Measurements from ENCODE around the gene PCSK4. TPM values are rescaled to one million over a fixed set of nuclear protein-coding genes. Genes with fewer than 3 reads are reported as not detected.

Gene PCSK4
- total RNA-seq, 1 experiment from 2014 or later = 11.1 TPM

DNA sequence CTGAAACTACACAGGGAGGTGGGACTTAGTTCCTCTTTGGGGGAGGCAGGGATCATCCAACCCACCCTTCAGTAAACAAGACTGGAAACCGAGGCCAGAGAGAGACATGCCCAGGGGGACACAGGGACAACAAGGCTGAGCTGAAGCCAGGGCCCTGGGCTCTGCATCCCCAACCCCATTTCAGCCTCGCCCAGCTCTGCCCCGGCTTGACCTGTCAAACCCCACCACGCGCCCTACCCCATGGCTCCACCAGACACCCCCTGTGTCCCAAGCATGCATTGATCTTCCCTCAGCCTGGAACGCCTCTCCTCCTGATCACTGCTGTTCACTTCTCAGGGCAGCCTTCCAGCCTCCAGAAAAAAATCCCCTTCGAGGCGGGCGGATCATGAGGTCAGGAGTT is 42.2 kb downstream of the PCSK4 start:
- Histone ChIP-seq H4K20me1 (ENCODE audit: insufficient read depth) (no peaks in the 10 kb centered on the region), H3K79me2 (ENCODE audit: insufficient read depth, low read length) (no peaks in the 10 kb centered on the region), H3K9ac (ENCODE audit: low read length) (no peak overlapping the region), H3K4me2 (ENCODE audit: low read length) (no peak overlapping the region), H3K9me2 (ENCODE audit: insufficient read depth) (no peaks in the 10 kb centered on the region), H3K27ac (ENCODE audit: low read depth, low read length) (no peak overlapping the region), H3K36me3 (ENCODE audit: control insufficient read depth in 1 of 2, insufficient read depth in 2 of 2, low read length in 2 of 2) (no peaks in the 10 kb centered on the region), H2AFZ (ENCODE audit: low read depth, low read length, poor library complexity, severe bottlenecking) (no peak overlapping the region), H3K9me3 (ENCODE audit: control insufficient read depth in 1 of 2, insufficient read depth in 1 of 2, low read depth in 1 of 2, low read length in 2 of 2) (no peaks in the 10 kb centered on the region), H3K27me3 (ENCODE audit: insufficient read depth, low read length) (no peaks in the 10 kb centered on the region; the same call in 1 of the 2 replicates), H3K4me3 (replicated peaks in 1 of 2; ENCODE audit: low read depth in 1 of 2, low read length in 2 of 2) (no peak overlapping the region), H3K4me1 (ENCODE audit: control insufficient read depth in 1 of 2, insufficient read depth in 2 of 2, low read length in 2 of 2) (peaks cover 18 to 43% of the 10 kb centered on the region in 2 experiments)
- CTCF ChIA-PET = no interaction called here
- no TSS peak for BruUV-seq (replicated peaks)
- no peak for ATAC-seq
- no peak for DNase-seq (ENCODE audit: low read depth, low spot score)
- POLR2A ChIA-PET = no interaction called here
- RAD21 ChIA-PET (ENCODE audit: low non-redundant PET in 1 of 2, low total read pairs in 2 of 2, uncharacterized antibody in 2 of 2, unreplicated experiment in 2 of 2) = no interaction called here
- intact Hi-C loops (cut with micrococcal nuclease) = no loop called here
- TF ChIP-seq SIN3A (IDR thresholded peaks at IDR 0.05; ENCODE audit: low read depth) = no peak
- no peak for TF ChIP-seq SP1 (IDR thresholded peaks at IDR 0.05; ENCODE audit: low read depth)
- no peak for TF ChIP-seq EGR1 (IDR thresholded peaks at IDR 0.05; ENCODE audit: low read depth)
- no peak for TF ChIP-seq CBX3 (IDR thresholded peaks at IDR 0.05; ENCODE audit: low read depth)
- no peak for TF ChIP-seq JUND (IDR thresholded peaks at IDR 0.05)
- TF ChIP-seq EZH2 (IDR thresholded peaks at IDR 0.05) = no peak
- no peak for TF ChIP-seq ZFX (IDR thresholded peaks at IDR 0.05)
- no peak for TF ChIP-seq ELF1 (IDR thresholded peaks at IDR 0.05; ENCODE audit: borderline replicate concordance, low read depth)
- no peak for TF ChIP-seq POLR2AphosphoS5 (IDR thresholded peaks at IDR 0.05; ENCODE audit: low read depth, low read length)
- TF ChIP-seq, protein P1, sequence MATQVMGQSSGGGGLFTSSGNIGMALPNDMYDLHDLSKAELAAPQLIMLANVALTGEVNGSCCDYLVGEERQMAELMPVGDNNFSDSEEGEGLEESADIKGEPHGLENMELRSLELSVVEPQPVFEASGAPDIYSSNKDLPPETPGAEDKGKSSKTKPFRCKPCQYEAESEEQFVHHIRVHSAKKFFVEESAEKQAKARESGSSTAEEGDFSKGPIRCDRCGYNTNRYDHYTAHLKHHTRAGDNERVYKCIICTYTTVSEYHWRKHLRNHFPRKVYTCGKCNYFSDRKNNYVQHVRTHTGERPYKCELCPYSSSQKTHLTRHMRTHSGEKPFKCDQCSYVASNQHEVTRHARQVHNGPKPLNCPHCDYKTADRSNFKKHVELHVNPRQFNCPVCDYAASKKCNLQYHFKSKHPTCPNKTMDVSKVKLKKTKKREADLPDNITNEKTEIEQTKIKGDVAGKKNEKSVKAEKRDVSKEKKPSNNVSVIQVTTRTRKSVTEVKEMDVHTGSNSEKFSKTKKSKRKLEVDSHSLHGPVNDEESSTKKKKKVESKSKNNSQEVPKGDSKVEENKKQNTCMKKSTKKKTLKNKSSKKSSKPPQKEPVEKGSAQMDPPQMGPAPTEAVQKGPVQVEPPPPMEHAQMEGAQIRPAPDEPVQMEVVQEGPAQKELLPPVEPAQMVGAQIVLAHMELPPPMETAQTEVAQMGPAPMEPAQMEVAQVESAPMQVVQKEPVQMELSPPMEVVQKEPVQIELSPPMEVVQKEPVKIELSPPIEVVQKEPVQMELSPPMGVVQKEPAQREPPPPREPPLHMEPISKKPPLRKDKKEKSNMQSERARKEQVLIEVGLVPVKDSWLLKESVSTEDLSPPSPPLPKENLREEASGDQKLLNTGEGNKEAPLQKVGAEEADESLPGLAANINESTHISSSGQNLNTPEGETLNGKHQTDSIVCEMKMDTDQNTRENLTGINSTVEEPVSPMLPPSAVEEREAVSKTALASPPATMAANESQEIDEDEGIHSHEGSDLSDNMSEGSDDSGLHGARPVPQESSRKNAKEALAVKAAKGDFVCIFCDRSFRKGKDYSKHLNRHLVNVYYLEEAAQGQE (IDR thresholded peaks at IDR 0.05; ENCODE audit: low read depth) = no peak
- no peak for TF ChIP-seq RAD21 (IDR thresholded peaks at IDR 0.05; ENCODE audit: low read depth)
- TF ChIP-seq SRF (IDR thresholded peaks at IDR 0.05; ENCODE audit: low read depth) = no peak
- TF ChIP-seq, protein P2, sequence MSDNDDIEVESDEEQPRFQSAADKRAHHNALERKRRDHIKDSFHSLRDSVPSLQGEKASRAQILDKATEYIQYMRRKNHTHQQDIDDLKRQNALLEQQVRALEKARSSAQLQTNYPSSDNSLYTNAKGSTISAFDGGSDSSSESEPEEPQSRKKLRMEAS (IDR thresholded peaks at IDR 0.05) = no peak
